ENCODE results near the gene ILDR2.
"Not testable (repeated sequence)": the region's sequence is repeated elsewhere in the genome, so short reads cannot be mapped to it uniquely, and the experiment has no call there.

Gene ILDR2

GRCh38 chr1:166882893-166883292, 92.4 kb downstream of the ILDR2 start:
- no peak for DNase-seq

- DNase-seq, result not testable (repeated sequence)
Observed at GRCh38 chr1:166878173-166878917, 97.0 kb downstream of the ILDR2 start.

GRCh38 chr1:166876540-166876838, 98.9 kb downstream of the ILDR2 start:
- no peak for DNase-seq

GRCh38 chr1:166875734-166876539, 99.4 kb downstream of the ILDR2 start, which contains the start of gene TADA1:
Gene TADA1, minus strand, starts transcription at chr1:166876264. Its CDS starts 31 bp downstream, at chr1:166876233.
- DNase-seq, result peak; percentile 97

GRCh38 chr1:166875302-166875733, 100.0 kb downstream of the ILDR2 start:
- DNase-seq, result no peak

- DNase-seq, result no peak
Observed at GRCh38 chr1:166874464-166874863, 100.9 kb downstream of the ILDR2 start.

- no peak for DNase-seq
Observed at GRCh38 chr1:166870584-166870983, 104.8 kb downstream of the ILDR2 start.

GRCh38 chr1:166869318-166870099, 105.8 kb downstream of the ILDR2 start:
- no peak for DNase-seq

- no peak for DNase-seq
Observed at GRCh38 chr1:166868639-166869038, 106.7 kb downstream of the ILDR2 start.

GRCh38 chr1:166865926-166866325, 109.4 kb downstream of the ILDR2 start:
- DNase-seq, result no peak

GRCh38 chr1:166859597-166859996, 115.7 kb downstream of the ILDR2 start:
- DNase-seq, result no peak

- no peak for DNase-seq
Observed at GRCh38 chr1:166858726-166859419, 116.5 kb downstream of the ILDR2 start.

Measured in fibroblast of skin of right quadriceps (primary cell).